ENCODE measurements around the gene NSMCE1. TPM values are rescaled to one million over a fixed set of nuclear protein-coding genes. Genes with fewer than 3 reads are reported as not detected.

The NSMCE1 gene
- total RNA-seq, 1 experiment from 2014 or later = 45.7 TPM

GRCh38 chr16:27224741-27225300 lies 43.8 kb downstream of the NSMCE1 start:
- Histone ChIP-seq H3K27ac (ENCODE audit: low read depth, low read length, poor library complexity, severe bottlenecking) (no peak overlapping the region), H3K9me3 (ENCODE audit: low read depth, low read length, poor library complexity, severe bottlenecking) (no peaks in the 10 kb centered on the region), H3K36me3 (ENCODE audit: insufficient read depth, low read length, poor library complexity, severe bottlenecking) (no peaks in the 10 kb centered on the region), H3K4me1 (ENCODE audit: insufficient read depth, low read length, poor library complexity, severe bottlenecking) (no peaks in the 10 kb centered on the region), H3K4me3 (ENCODE audit: low read depth, low read length, poor library complexity, severe bottlenecking) (no peak overlapping the region), H3K27me3 (replicated peaks; ENCODE audit: insufficient read depth, low read depth, low read length, poor library complexity) (no peaks in the 10 kb centered on the region)
- intact Hi-C loops (cut with micrococcal nuclease; ENCODE audit: unreplicated experiment) = no loop called here
- ChIA-PET CTCF (interaction anchor here (1.5 kb wide), 1 partner anchor 143 kb away, joined by 6 read pairs; no protein-coding TSS in a partner anchor), POLR2A (ENCODE audit: low non-redundant PET) (no interaction called here)
- TF ChIP-seq CTCF (conservative IDR thresholded peaks at IDR 0.05; ENCODE audit: low read depth, low read length) = no peak
- TF ChIP-seq EZH2 (IDR thresholded peaks at IDR 0.05; ENCODE audit: borderline replicate concordance, low read depth, low read length, poor library complexity, severe bottlenecking) = no peak
- no peak for DNase-seq (ENCODE audit: low spot score)
- BruUV-seq (replicated peaks) = no TSS peak

- Histone ChIP-seq H3K27me3 (replicated peaks; ENCODE audit: insufficient read depth, low read depth, low read length, poor library complexity) (no peaks in the 10 kb centered on the region), H3K4me1 (ENCODE audit: insufficient read depth, low read length, poor library complexity, severe bottlenecking) (no peaks in the 10 kb centered on the region), H3K4me3 (ENCODE audit: low read depth, low read length, poor library complexity, severe bottlenecking) (no peak overlapping the region), H3K27ac (ENCODE audit: low read depth, low read length, poor library complexity, severe bottlenecking) (no peak overlapping the region), H3K36me3 (ENCODE audit: insufficient read depth, low read length, poor library complexity, severe bottlenecking) (no peaks in the 10 kb centered on the region), H3K9me3 (ENCODE audit: low read depth, low read length, poor library complexity, severe bottlenecking) (no peaks in the 10 kb centered on the region)
- DNase-seq (ENCODE audit: low spot score) = no peak
- ChIA-PET POLR2A (ENCODE audit: low non-redundant PET) (no interaction called here), CTCF (no interaction called here)
- BruUV-seq (replicated peaks) = no TSS peak
- TF ChIP-seq CTCF (conservative IDR thresholded peaks at IDR 0.05; ENCODE audit: low read depth, low read length) = no peak
- intact Hi-C loops (cut with micrococcal nuclease; ENCODE audit: unreplicated experiment) = no loop called here
Observed at GRCh38 chr16:27224271-27224737, 44.3 kb downstream of the NSMCE1 start.

GRCh38 chr16:27223701-27224100 lies 44.9 kb downstream of the NSMCE1 start:
- Histone ChIP-seq H3K9me3 (ENCODE audit: low read depth, low read length, poor library complexity, severe bottlenecking) (no peaks in the 10 kb centered on the region), H3K27me3 (replicated peaks; ENCODE audit: insufficient read depth, low read depth, low read length, poor library complexity) (no peaks in the 10 kb centered on the region), H3K36me3 (ENCODE audit: insufficient read depth, low read length, poor library complexity, severe bottlenecking) (no peaks in the 10 kb centered on the region), H3K4me3 (ENCODE audit: low read depth, low read length, poor library complexity, severe bottlenecking) (no peak overlapping the region), H3K4me1 (ENCODE audit: insufficient read depth, low read length, poor library complexity, severe bottlenecking) (no peaks in the 10 kb centered on the region), H3K27ac (ENCODE audit: low read depth, low read length, poor library complexity, severe bottlenecking) (no peak overlapping the region)
- POLR2A ChIA-PET (ENCODE audit: low non-redundant PET) = no interaction called here
- CTCF ChIA-PET = no interaction called here
- BruUV-seq (replicated peaks) = no TSS peak
- DNase-seq (ENCODE audit: low spot score) = no peak
- intact Hi-C loops (cut with micrococcal nuclease; ENCODE audit: unreplicated experiment) = no loop called here
- TF ChIP-seq EZH2 (IDR thresholded peaks at IDR 0.05; ENCODE audit: borderline replicate concordance, low read depth, low read length, poor library complexity, severe bottlenecking) (no peak), CTCF (conservative IDR thresholded peaks at IDR 0.05; ENCODE audit: low read depth, low read length) (no peak)

Measured in A673 (cell line).